ENCODE results near the gene CCNF. TPM values are rescaled to one million over a fixed set of nuclear protein-coding genes. Genes with fewer than 3 reads are reported as not detected.
"Not testable (repeated sequence)": the region's sequence is repeated elsewhere in the genome, so short reads cannot be mapped to it uniquely, and the experiment has no call there.

Gene CCNF
- total and polyA plus RNA-seq, 7 experiments from 2014 or later: 0.41 to 50.1 (median 3.4) TPM

- H3K27ac ChIP-seq (ENCODE audit: low read depth, low read length): no peak overlapping the region
Measured at GRCh38 chr16:2439598-2439997, 10.4 kb downstream of the CCNF start.

GRCh38 chr16:2441143-2441804 is 12.0 kb downstream of the CCNF start:
- CTCF ChIA-PET: interaction anchor here (1.2 kb wide), 1 partner anchor 11 kb away, joined by 6 read pairs; no protein-coding TSS in a partner anchor
- H3K27me3 Mint-ChIP-seq; intact Hi-C loops (cut with micrococcal nuclease); H3K9me3 ChIP-seq (ENCODE audit: control insufficient read depth in 2 of 3, low read length in 3 of 3); H3K9me3 Mint-ChIP-seq; ATAC-seq; DNase-seq; H3K4me1 ChIP-seq (ENCODE audit: control insufficient read depth in 2 of 2, insufficient read depth in 2 of 2, low read length in 2 of 2); H3K27me3 ChIP-seq (ENCODE audit: control insufficient read depth in 2 of 2, insufficient read depth in 2 of 2, low read length in 2 of 2); H3K27ac ChIP-seq (ENCODE audit: low read depth, low read length); H3K4me3 Mint-ChIP-seq; H3K4me3 ChIP-seq (ENCODE audit: low read length): not testable (repeated sequence)
- peaks cover 0 to 11% (median 6%) of the 10 kb centered on the region in 7 donors for H3K4me1 Mint-ChIP-seq
- H3K27ac Mint-ChIP-seq: peak overlapping the region in 1 of 9 donors; percentile 38
- H3K36me3 Mint-ChIP-seq: peaks cover 0 to 23% (median 0%) of the 10 kb centered on the region in 5 donors
- POLR2A ChIA-PET: interaction anchor here (0.7 kb wide), 1 partner anchor 14 kb away, joined by 4 read pairs; no protein-coding TSS in a partner anchor
- H3K36me3 ChIP-seq (ENCODE audit: control insufficient read depth in 2 of 3, insufficient read depth in 3 of 3, low read length in 3 of 3): peaks cover 0 to 28% (median 0%) of the 10 kb centered on the region in 3 experiments

More at GRCh38 chr16:2439598-2439997, 10.4 kb downstream of the CCNF start:
- H3K4me1 ChIP-seq (ENCODE audit: control insufficient read depth in 2 of 2, insufficient read depth in 2 of 2, low read length in 2 of 2): no peaks in the 10 kb centered on the region
- ATAC-seq: no peak
- no peaks in the 10 kb centered on the region for H3K9me3 ChIP-seq (ENCODE audit: control insufficient read depth in 2 of 3, low read length in 3 of 3)
- Mint-ChIP-seq H3K36me3 (peaks cover 0 to 30% (median 0%) of the 10 kb centered on the region in 5 donors), H3K27me3 (no peaks in the 10 kb centered on the region), H3K27ac (peak overlapping the region in 2 of 9 donors; percentile 45 to 70), H3K4me3 (no peak overlapping the region), H3K9me3 (no peaks in the 10 kb centered on the region), H3K4me1 (peaks cover 0 to 11% (median 6%) of the 10 kb centered on the region in 7 donors)
- POLR2A ChIA-PET: interaction anchor here (0.7 kb wide), 1 partner anchor 10 kb away, joined by 3 read pairs; no protein-coding TSS in a partner anchor
- intact Hi-C loops (cut with micrococcal nuclease): no loop called here
- no peak for DNase-seq
- CTCF ChIA-PET: interaction anchor here (1.2 kb wide), 1 partner anchor 60 kb away, joined by 3 read pairs; no protein-coding TSS in a partner anchor
- no peaks in the 10 kb centered on the region for H3K27me3 ChIP-seq (ENCODE audit: control insufficient read depth in 2 of 2, insufficient read depth in 2 of 2, low read length in 2 of 2)
- no peak overlapping the region for H3K4me3 ChIP-seq (ENCODE audit: low read length)
- H3K36me3 ChIP-seq (ENCODE audit: control insufficient read depth in 2 of 3, insufficient read depth in 3 of 3, low read length in 3 of 3): peaks cover 0 to 20% (median 0%) of the 10 kb centered on the region in 3 experiments

GRCh38 chr16:2443555-2443954 is 14.3 kb downstream of the CCNF start:
- Histone ChIP-seq H3K36me3 (ENCODE audit: control insufficient read depth in 2 of 3, insufficient read depth in 3 of 3, low read length in 3 of 3) (peaks cover 0 to 24% (median 0%) of the 10 kb centered on the region in 3 experiments), H3K4me3 (ENCODE audit: low read length) (no peak overlapping the region), H3K4me1 (ENCODE audit: control insufficient read depth in 2 of 2, insufficient read depth in 2 of 2, low read length in 2 of 2) (no peaks in the 10 kb centered on the region), H3K9me3 (ENCODE audit: control insufficient read depth in 2 of 3, low read length in 3 of 3) (no peaks in the 10 kb centered on the region), H3K27me3 (ENCODE audit: control insufficient read depth in 2 of 2, insufficient read depth in 2 of 2, low read length in 2 of 2) (no peaks in the 10 kb centered on the region), H3K27ac (ENCODE audit: low read depth, low read length) (no peak overlapping the region)
- intact Hi-C loops (cut with micrococcal nuclease): loop anchor here in 1 of 2 donors (1.0 kb wide), 1 partner anchor 14 kb away; the partner anchor contains the start of gene CCNF
- Mint-ChIP-seq H3K4me1 (peaks cover 0 to 11% (median 6%) of the 10 kb centered on the region in 7 donors), H3K9me3 (no peaks in the 10 kb centered on the region), H3K27me3 (no peaks in the 10 kb centered on the region), H3K36me3 (peaks cover 0 to 25% (median 0%) of the 10 kb centered on the region in 5 donors), H3K4me3 (no peak overlapping the region), H3K27ac (no peak overlapping the region)
- CTCF ChIA-PET: no interaction called here
- DNase-seq (no peak), ATAC-seq (no peak)
- POLR2A ChIA-PET: interaction anchor here (0.6 to 1.0 kb wide), 2 partner anchors 14 to 89 kb away, joined by 3 to 4 read pairs; partner anchors contain the start of gene CCNF

GRCh38 chr16:2447920-2448583 is 18.8 kb downstream of the CCNF start:
- no peaks in the 10 kb centered on the region for H3K4me1 ChIP-seq (ENCODE audit: control insufficient read depth in 2 of 2, insufficient read depth in 2 of 2, low read length in 2 of 2)
- H3K4me1 Mint-ChIP-seq: no peaks in the 10 kb centered on the region
- no peak overlapping the region for H3K4me3 ChIP-seq (ENCODE audit: low read length)
- H3K27ac ChIP-seq (ENCODE audit: low read depth, low read length): no peak overlapping the region
- intact Hi-C loops (cut with micrococcal nuclease): no loop called here
- ATAC-seq (no peak), DNase-seq (no peak)
- H3K27ac Mint-ChIP-seq: peak overlapping the region in 1 of 9 donors; percentile 80
- H3K27me3 Mint-ChIP-seq: no peaks in the 10 kb centered on the region
- ChIA-PET CTCF (no interaction called here), POLR2A (no interaction called here)
- H3K4me3 Mint-ChIP-seq: no peak overlapping the region
- H3K9me3 Mint-ChIP-seq: no peaks in the 10 kb centered on the region
- H3K36me3 Mint-ChIP-seq: peaks cover 0 to 35% (median 4%) of the 10 kb centered on the region in 5 donors
- H3K36me3 ChIP-seq (ENCODE audit: control insufficient read depth in 2 of 3, insufficient read depth in 3 of 3, low read length in 3 of 3): peaks cover 0 to 36% (median 0%) of the 10 kb centered on the region in 3 experiments
- H3K27me3 ChIP-seq (ENCODE audit: control insufficient read depth in 2 of 2, insufficient read depth in 2 of 2, low read length in 2 of 2): no peaks in the 10 kb centered on the region
- H3K9me3 ChIP-seq (ENCODE audit: control insufficient read depth in 2 of 3, low read length in 3 of 3): no peaks in the 10 kb centered on the region

- Histone ChIP-seq H3K9me3 (ENCODE audit: control insufficient read depth in 2 of 3, low read length in 3 of 3) (no peaks in the 10 kb centered on the region), H3K4me3 (ENCODE audit: low read length) (no peak overlapping the region), H3K36me3 (ENCODE audit: control insufficient read depth in 2 of 3, insufficient read depth in 3 of 3, low read length in 3 of 3) (peaks cover 0 to 36% (median 0%) of the 10 kb centered on the region in 3 experiments), H3K27ac (ENCODE audit: low read depth, low read length) (no peak overlapping the region), H3K27me3 (ENCODE audit: control insufficient read depth in 2 of 2, insufficient read depth in 2 of 2, low read length in 2 of 2) (no peaks in the 10 kb centered on the region), H3K4me1 (ENCODE audit: control insufficient read depth in 2 of 2, insufficient read depth in 2 of 2, low read length in 2 of 2) (no peaks in the 10 kb centered on the region)
- no peaks in the 10 kb centered on the region for H3K4me1 Mint-ChIP-seq
- DNase-seq (no peak), ATAC-seq (no peak)
- H3K27ac Mint-ChIP-seq: no peak overlapping the region
- H3K27me3 Mint-ChIP-seq: no peaks in the 10 kb centered on the region
- peaks cover 4 to 40% (median 5%) of the 10 kb centered on the region in 5 donors for H3K36me3 Mint-ChIP-seq
- H3K9me3 Mint-ChIP-seq: no peaks in the 10 kb centered on the region
- ChIA-PET CTCF (no interaction called here), POLR2A (no interaction called here)
- H3K4me3 Mint-ChIP-seq: no peak overlapping the region
- intact Hi-C loops (cut with micrococcal nuclease): no loop called here
Measured at GRCh38 chr16:2449118-2449517, 19.9 kb downstream of the CCNF start.

- no peaks in the 10 kb centered on the region for H3K27me3 Mint-ChIP-seq
Measured at GRCh38 chr16:2450535-2450934, 21.3 kb downstream of the CCNF start.

More at GRCh38 chr16:2450535-2450934, 21.3 kb downstream of the CCNF start:
- no peak overlapping the region for H3K27ac Mint-ChIP-seq
- no peak overlapping the region for H3K4me3 Mint-ChIP-seq
- H3K36me3 ChIP-seq (ENCODE audit: control insufficient read depth in 2 of 3, insufficient read depth in 3 of 3, low read length in 3 of 3): peaks cover 0 to 25% (median 0%) of the 10 kb centered on the region in 3 experiments
- H3K4me3 ChIP-seq (ENCODE audit: low read length): no peak overlapping the region
- ChIA-PET POLR2A (interaction anchor here (1.0 kb wide), 1 partner anchor 38 kb away, joined by 3 read pairs; no protein-coding TSS in a partner anchor), CTCF (interaction anchor here (1.2 kb wide), 1 partner anchor 52 kb away, joined by 4 read pairs; no protein-coding TSS in a partner anchor)
- H3K36me3 Mint-ChIP-seq: peaks cover 4 to 33% (median 5%) of the 10 kb centered on the region in 5 donors
- no peaks in the 10 kb centered on the region for H3K27me3 ChIP-seq (ENCODE audit: control insufficient read depth in 2 of 2, insufficient read depth in 2 of 2, low read length in 2 of 2)
- intact Hi-C loops (cut with micrococcal nuclease): no loop called here
- H3K9me3 Mint-ChIP-seq: no peaks in the 10 kb centered on the region
- ATAC-seq (no peak), DNase-seq (no peak)
- no peaks in the 10 kb centered on the region for H3K9me3 ChIP-seq (ENCODE audit: control insufficient read depth in 2 of 3, low read length in 3 of 3)
- H3K4me1 Mint-ChIP-seq: no peaks in the 10 kb centered on the region
- no peaks in the 10 kb centered on the region for H3K4me1 ChIP-seq (ENCODE audit: control insufficient read depth in 2 of 2, insufficient read depth in 2 of 2, low read length in 2 of 2)
- H3K27ac ChIP-seq (ENCODE audit: low read depth, low read length): no peak overlapping the region

Data from naive thymus-derived CD4-positive, alpha-beta T cell (primary cell).